IMR-90 (cell line): ENCODE results near the gene NTNG2. TPM values are rescaled to one million over a fixed set of nuclear protein-coding genes. Genes with fewer than 3 reads are reported as not detected.

Source experiments
- ATAC-seq: fragments of 200-7000 bp; cut with Tn5 transposase; 2 replicates; pipeline ENCODE4 v1.9.1; 2020; ENCODE audit warnings: low read depth, mild to moderate bottlenecking, moderate library complexity
- BruUV-seq: library from RNA; stranded (reverse); fragments of 400-500 nt; replicated peaks from 2 replicates; lab custom pipeline; 2021; lab: Mats Ljungman, UMichigan
- CTCF ChIA-PET: fragments of 300-600 bp; formaldehyde crosslinking; extraction: SDS; loops from one replicate; lab custom pipeline; 2021; ENCODE audit warnings: antibody characterized with exemption; lab: Yijun Ruan, JAX
- POLR2A ChIA-PET: fragments of 300-600 bp; sonication (Branson Sonifier 250); formaldehyde crosslinking; loops from one replicate; lab custom pipeline; 2022; ENCODE audit warnings: antibody characterized with exemption; ENCODE audit not compliant: unreplicated experiment; lab: Charles Lee
- DNase-seq: peaks from one replicate; pipeline ENCODE4 v3.0.0; 2013
- H2AFZ ChIP-seq: replicated peaks from 2 replicates; pipeline ENCODE3; 2013; ENCODE audit warnings: low read length, mild to moderate bottlenecking; ENCODE audit not compliant: poor library complexity
- H2AK5ac ChIP-seq: 2 replicates; pipeline ENCODE4 v1.6.1; 2013; ENCODE audit warnings: low read depth, low read length, inconsistent platforms
- H2AK9ac ChIP-seq: replicated peaks from 2 replicates; pipeline ENCODE3; 2013; ENCODE audit warnings: mild to moderate bottlenecking, low read depth, low read length, moderate library complexity; ENCODE audit not compliant: poor library complexity
- H2BK120ac ChIP-seq: 2 replicates; pipeline ENCODE4 v1.6.1; 2013; ENCODE audit warnings: low read depth, low read length, inconsistent platforms
- H2BK15ac ChIP-seq: 3 replicates; pipeline ENCODE4 v1.6.1; 2013; ENCODE audit warnings: low read depth, low read length, inconsistent platforms
- H2BK20ac ChIP-seq: 2 replicates; pipeline ENCODE4 v1.6.1; 2013; ENCODE audit warnings: low read depth, mild to moderate bottlenecking, inconsistent platforms, low read length, moderate library complexity
- H2BK5ac ChIP-seq: 2 replicates; pipeline ENCODE4 v1.6.1; 2013; ENCODE audit warnings: mild to moderate bottlenecking, low read depth, low read length, inconsistent platforms; ENCODE audit not compliant: poor library complexity, severe bottlenecking
- H3K14ac ChIP-seq: replicated peaks from 2 replicates; pipeline ENCODE4 v1.6.1; 2013; ENCODE audit warnings: low read depth, low read length, inconsistent platforms
- H3K18ac ChIP-seq: 2 replicates; pipeline ENCODE4 v1.6.1; 2013; ENCODE audit warnings: low read depth, low read length, control low read depth
- H3K23ac ChIP-seq: 2 replicates; pipeline ENCODE4 v1.6.1; 2013; ENCODE audit warnings: low read depth, low read length, inconsistent platforms
- H3K27ac ChIP-seq: 2 replicates; pipeline ENCODE4 v1.5.1; 2013; ENCODE audit warnings: mild to moderate bottlenecking, control low read depth, low read length; ENCODE audit not compliant: insufficient read depth
- H3K27me3 ChIP-seq: 2 replicates; pipeline ENCODE4 v1.6.1; 2013; ENCODE audit warnings: low read length; ENCODE audit not compliant: control insufficient read depth, insufficient read depth
- H3K36me3 ChIP-seq: 2 replicates; pipeline ENCODE4 v1.6.1; 2013; ENCODE audit warnings: low read length, mixed read lengths; ENCODE audit not compliant: control insufficient read depth, insufficient read depth
- H3K4ac ChIP-seq: 2 replicates; pipeline ENCODE4 v1.6.1; 2013; ENCODE audit warnings: low read depth, low read length, inconsistent platforms
- H3K4me1 ChIP-seq: 2 replicates; pipeline ENCODE4 v1.6.1; 2013; ENCODE audit warnings: low read length, mixed read lengths; ENCODE audit not compliant: control insufficient read depth, insufficient read depth
- H3K4me2 ChIP-seq: 2 replicates; pipeline ENCODE4 v1.6.1; 2013; ENCODE audit warnings: low read depth, mild to moderate bottlenecking, control low read depth, low read length, moderate library complexity
- H3K4me3 ChIP-seq: 2 replicates; pipeline ENCODE4 v1.5.1; 2013; ENCODE audit warnings: low read depth, mild to moderate bottlenecking, control low read depth, low read length, moderate library complexity; ENCODE audit not compliant: insufficient read depth
- H3K56ac ChIP-seq: 2 replicates; pipeline ENCODE4 v1.6.1; 2013; ENCODE audit warnings: low read length, inconsistent platforms; ENCODE audit not compliant: insufficient read depth; ENCODE audit errors: extremely low read depth
- H3K79me1 ChIP-seq, 2 experiments: 2 replicates each; pipeline ENCODE4 v1.6.1; 2013; ENCODE audit warnings: low read length in 2 of 2, inconsistent platforms in 1 of 2, low read depth in 1 of 2
- H3K9ac ChIP-seq: 2 replicates; pipeline ENCODE4 v1.6.1; 2013; ENCODE audit warnings: low read depth, low read length, control low read depth
- H3K9me1 ChIP-seq: 2 replicates; pipeline ENCODE4 v1.6.1; 2013; ENCODE audit warnings: low read length, inconsistent platforms; ENCODE audit not compliant: insufficient read depth
- H3K9me3 ChIP-seq: 2 replicates; pipeline ENCODE4 v1.6.1; 2013; ENCODE audit warnings: low read length; ENCODE audit not compliant: control insufficient read depth, insufficient read depth
- H4K20me1 ChIP-seq: 2 replicates; pipeline ENCODE4 v1.6.1; 2013; ENCODE audit warnings: low read length, inconsistent platforms; ENCODE audit not compliant: insufficient read depth
- H4K5ac ChIP-seq: 2 replicates; pipeline ENCODE4 v1.6.1; 2013; ENCODE audit warnings: mild to moderate bottlenecking, low read depth, low read length, control low read depth
- H4K8ac ChIP-seq, 2 experiments: 2 replicates each; pipeline ENCODE4 v1.6.1; 2013; ENCODE audit warnings: low read depth in 2 of 2, low read length in 2 of 2, control low read depth in 1 of 2, inconsistent platforms in 1 of 2
- H4K91ac ChIP-seq: 2 replicates; pipeline ENCODE4 v1.6.1; 2013; ENCODE audit warnings: low read depth, low read length, inconsistent platforms; ENCODE audit not compliant: insufficient read depth
- BHLHE40 ChIP-seq: fragments of 150-350 bp; IDR thresholded peaks from 2 replicates; pipeline ENCODE4 v1.6.1; 2016; ENCODE audit warnings: mild to moderate bottlenecking, low read depth, low read length
- FOS ChIP-seq: fragments of 150-350 bp; IDR thresholded peaks from 2 replicates; pipeline ENCODE4 v1.6.1; 2016; ENCODE audit warnings: low read depth, low read length
- MAFK ChIP-seq: IDR thresholded peaks from 2 replicates; pipeline ENCODE4 v1.6.1; 2012; ENCODE audit warnings: low read depth, low read length, improper control_type of control experiment
- MAZ ChIP-seq: IDR thresholded peaks from 2 replicates; pipeline ENCODE4 v1.6.1; 2012; ENCODE audit warnings: low read depth, mild to moderate bottlenecking, low read length, improper control_type of control experiment, moderate library complexity, borderline replicate concordance
- POLR2A ChIP-seq: IDR thresholded peaks from 2 replicates; pipeline ENCODE4 v1.6.1; 2012; ENCODE audit warnings: mild to moderate bottlenecking, low read depth, low read length
- RCOR1 ChIP-seq: IDR thresholded peaks from 2 replicates; pipeline ENCODE4 v1.6.1; 2012; ENCODE audit warnings: mild to moderate bottlenecking, low read length, improper control_type of control experiment; ENCODE audit not compliant: insufficient replicate concordance
- WGBS, 2 experiments: methylation state at CpG; one replicate each; pipeline versions ENCODE4 v1.1.5 to v1.1.7; 2013; ENCODE audit warnings: missing lambda C conversion rate in 2 of 2; ENCODE audit not compliant: insufficient read length in 1 of 2; ENCODE audit errors: extremely low coverage in 2 of 2; 5-methylcytosine and 5-hydroxymethylcytosine counted together
- dilution Hi-C: fragments of 300-500 bp; cut with HindIII; formaldehyde crosslinking; loops from one replicate; pipeline ENCODE4 v1.14.3; 2018; ENCODE audit warnings: low sequenced_read_pairs; ENCODE audit not compliant: unreplicated experiment
- in situ Hi-C: fragments of 300-500 bp; cut with MboI; formaldehyde crosslinking; loops from 3 replicates; pipeline ENCODE4 v1.14.3; 2019; ENCODE audit warnings: low sequenced_read_pairs, inconsistent platforms, mixed read lengths
- intact Hi-C: fragments of 100-400 bp; cut with micrococcal nuclease; formaldehyde crosslinking; loops from 2 replicates; pipeline ENCODE4 v1.10.0; 2022
- polyA plus RNA-seq, 3 experiments: library from polyadenylated mRNA; depleted of rRNA; stranded (reverse); fragments of >200 nt; gene quantifications; 2 replicates each; pipeline ENCODE4 v1.2.3, GENCODE V29; 2012; ENCODE audit warnings: low replicate concordance in 1 of 3
- total RNA-seq: library from RNA; depleted of rRNA; stranded (reverse); fragments of >200 nt; gene quantifications from 2 replicates; pipeline ENCODE4 v1.2.3, GENCODE V29; 2012
- TF ChIP-seq, protein P1 (sequence below): conservative IDR thresholded peaks from 2 replicates; pipeline ENCODE4 v1.5.1; 2012; ENCODE audit warnings: mild to moderate bottlenecking, low read depth, low read length, improper control_type of control experiment
- TF ChIP-seq, protein P2 (sequence below): fragments of 150-350 bp; IDR thresholded peaks from 2 replicates; pipeline ENCODE4 v1.6.1; 2016; ENCODE audit warnings: low read depth, mild to moderate bottlenecking, low read length, moderate library complexity, borderline replicate concordance

NTNG2 gene
- total and polyA plus RNA-seq, 2 of the 4 experiments (the other 2 are of a cell fraction): 0.54 to 0.84 TPM

DNA sequence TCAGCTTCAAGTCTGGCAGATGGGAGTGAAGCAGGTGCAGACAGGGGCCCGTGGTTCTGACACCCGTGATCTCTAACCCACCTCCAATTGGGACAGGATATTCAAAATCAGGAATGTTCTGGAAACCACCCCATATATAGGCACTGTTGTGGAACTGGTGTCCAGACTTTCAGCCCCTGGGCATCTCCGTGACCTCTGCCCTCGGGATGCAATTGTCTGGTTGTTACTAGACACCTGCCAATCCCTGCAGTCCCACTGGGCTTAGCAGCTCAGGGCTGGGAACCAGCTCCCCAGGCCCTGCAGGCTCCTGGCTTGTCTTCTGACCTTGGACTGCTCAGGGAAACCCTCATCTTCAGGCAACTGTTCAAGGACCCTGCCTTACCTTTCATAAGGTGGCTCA, 38.8 kb downstream of the NTNG2 start:
- H3K56ac ChIP-seq: no peak overlapping the region
- H4K8ac ChIP-seq: no peak overlapping the region
- 62% methylated on average over 2 of the region's 4 CpGs; no CpG with 5 or more reads in 1 of the 2 experiments for WGBS, 2 experiments
- no peak overlapping the region for H3K9ac ChIP-seq
- no peaks in the 10 kb centered on the region for H3K4me1 ChIP-seq
- H3K36me3 ChIP-seq: no peaks in the 10 kb centered on the region
- H3K9me3 ChIP-seq: peaks cover 7% of the 10 kb centered on the region
- no peaks in the 10 kb centered on the region; the same call in 1 of the 2 replicates for H4K20me1 ChIP-seq
- H3K23ac ChIP-seq: no peak overlapping the region
- H2BK20ac ChIP-seq: no peak overlapping the region
- BruUV-seq: no TSS peak
- no peak overlapping the region for H4K5ac ChIP-seq
- no peak overlapping the region for H3K4me3 ChIP-seq
- H4K91ac ChIP-seq: no peak overlapping the region
- no peak overlapping the region for H2AK9ac ChIP-seq
- H3K4me2 ChIP-seq: no peak overlapping the region
- TF ChIP-seq FOS: no peak
- TF ChIP-seq BHLHE40: no peak
- TF ChIP-seq POLR2A: no peak
- no peak for TF ChIP-seq MAFK
- TF ChIP-seq MAZ: no peak
- no peak for TF ChIP-seq RCOR1
- TF ChIP-seq, protein P1, sequence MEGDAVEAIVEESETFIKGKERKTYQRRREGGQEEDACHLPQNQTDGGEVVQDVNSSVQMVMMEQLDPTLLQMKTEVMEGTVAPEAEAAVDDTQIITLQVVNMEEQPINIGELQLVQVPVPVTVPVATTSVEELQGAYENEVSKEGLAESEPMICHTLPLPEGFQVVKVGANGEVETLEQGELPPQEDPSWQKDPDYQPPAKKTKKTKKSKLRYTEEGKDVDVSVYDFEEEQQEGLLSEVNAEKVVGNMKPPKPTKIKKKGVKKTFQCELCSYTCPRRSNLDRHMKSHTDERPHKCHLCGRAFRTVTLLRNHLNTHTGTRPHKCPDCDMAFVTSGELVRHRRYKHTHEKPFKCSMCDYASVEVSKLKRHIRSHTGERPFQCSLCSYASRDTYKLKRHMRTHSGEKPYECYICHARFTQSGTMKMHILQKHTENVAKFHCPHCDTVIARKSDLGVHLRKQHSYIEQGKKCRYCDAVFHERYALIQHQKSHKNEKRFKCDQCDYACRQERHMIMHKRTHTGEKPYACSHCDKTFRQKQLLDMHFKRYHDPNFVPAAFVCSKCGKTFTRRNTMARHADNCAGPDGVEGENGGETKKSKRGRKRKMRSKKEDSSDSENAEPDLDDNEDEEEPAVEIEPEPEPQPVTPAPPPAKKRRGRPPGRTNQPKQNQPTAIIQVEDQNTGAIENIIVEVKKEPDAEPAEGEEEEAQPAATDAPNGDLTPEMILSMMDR: no peak
- TF ChIP-seq, protein P2, sequence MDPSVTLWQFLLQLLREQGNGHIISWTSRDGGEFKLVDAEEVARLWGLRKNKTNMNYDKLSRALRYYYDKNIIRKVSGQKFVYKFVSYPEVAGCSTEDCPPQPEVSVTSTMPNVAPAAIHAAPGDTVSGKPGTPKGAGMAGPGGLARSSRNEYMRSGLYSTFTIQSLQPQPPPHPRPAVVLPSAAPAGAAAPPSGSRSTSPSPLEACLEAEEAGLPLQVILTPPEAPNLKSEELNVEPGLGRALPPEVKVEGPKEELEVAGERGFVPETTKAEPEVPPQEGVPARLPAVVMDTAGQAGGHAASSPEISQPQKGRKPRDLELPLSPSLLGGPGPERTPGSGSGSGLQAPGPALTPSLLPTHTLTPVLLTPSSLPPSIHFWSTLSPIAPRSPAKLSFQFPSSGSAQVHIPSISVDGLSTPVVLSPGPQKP: no peak
- H2BK120ac ChIP-seq: no peak overlapping the region
- in situ Hi-C loops (no loop called here), dilution Hi-C loops (no loop called here), intact Hi-C loops (no loop called here)
- no peak for DNase-seq
- H3K18ac ChIP-seq: no peak overlapping the region
- no peak overlapping the region for H2AFZ ChIP-seq
- CTCF ChIA-PET: interaction anchor here (0.5 kb wide), 1 partner anchor 63 kb away, joined by 6 read pairs; no protein-coding TSS in a partner anchor
- no peak overlapping the region for H2BK15ac ChIP-seq
- POLR2A ChIA-PET: no interaction called here
- no peak overlapping the region for H3K14ac ChIP-seq
- H2AK5ac ChIP-seq: no peak overlapping the region
- H3K4ac ChIP-seq: no peak overlapping the region
- no peak overlapping the region for H2BK5ac ChIP-seq
- peaks cover 44% of the 10 kb centered on the region for H3K27me3 ChIP-seq
- H3K27ac ChIP-seq: no peak overlapping the region
- ATAC-seq: no peak
- no peaks in the 10 kb centered on the region for H3K9me1 ChIP-seq
- H3K79me1 ChIP-seq: no peaks in the 10 kb centered on the region
